Subcutaneous abdominal adipose tissue (tissue), 5 donors: ENCODE results near the gene NOS1AP.

ENCODE experiments used
- H3K27ac ChIP-seq: one replicate; pipeline ENCODE4 v1.7.0; 2013; ENCODE audit warnings: low read depth, mild to moderate bottlenecking, inconsistent platforms, low read length, moderate library complexity
- H3K27me3 ChIP-seq, 5 donors: one replicate each; pipeline ENCODE4 v1.7.0; 2013; ENCODE audit warnings: low read length in 5 of 5, inconsistent platforms in 1 of 5; ENCODE audit not compliant: control insufficient read depth in 5 of 5, insufficient read depth in 4 of 5
- H3K36me3 ChIP-seq, 5 donors: one replicate each; pipeline ENCODE4 v1.7.0; 2013; ENCODE audit warnings: low read length in 5 of 5; ENCODE audit not compliant: control insufficient read depth in 5 of 5, insufficient read depth in 5 of 5
- H3K4me1 ChIP-seq, 5 donors: one replicate each; pipeline ENCODE4 v1.7.0; 2013; ENCODE audit warnings: low read length in 5 of 5, mild to moderate bottlenecking in 3 of 5, moderate library complexity in 1 of 5; ENCODE audit not compliant: control insufficient read depth in 5 of 5, insufficient read depth in 5 of 5
- H3K4me3 ChIP-seq, 5 donors: one replicate each; pipeline ENCODE4 v1.7.0; 2013; ENCODE audit warnings: low read length in 5 of 5, low read depth in 1 of 5
- H3K9ac ChIP-seq, 5 donors: one replicate each; pipeline ENCODE4 v1.7.0; 2013; ENCODE audit warnings: low read length in 5 of 5, mild to moderate bottlenecking in 4 of 5, moderate library complexity in 3 of 5
- H3K9me3 ChIP-seq, 5 donors: one replicate each; pipeline ENCODE4 v1.7.0; 2013; ENCODE audit warnings: low read length in 5 of 5; ENCODE audit not compliant: control insufficient read depth in 5 of 5
- donor health status: healthy.
- donor health status: healthy.
- donor health status: healthy.
- donor health status: healthy.
- donor health status: healthy.

NOS1AP gene

GRCh38 chr1:162130308-162130707 is 60.8 kb downstream of the NOS1AP start:
- Histone ChIP-seq H3K9me3 (no peaks in the 10 kb centered on the region), H3K9ac (no peak overlapping the region)

GRCh38 chr1:162131400-162132321 is 62.2 kb downstream of the NOS1AP start:
- no peak overlapping the region for H3K4me3 ChIP-seq
- no peaks in the 10 kb centered on the region for H3K9me3 ChIP-seq
- H3K27me3 ChIP-seq, result no peaks in the 10 kb centered on the region
- no peaks in the 10 kb centered on the region for H3K36me3 ChIP-seq
- peaks cover 0 to 10% (median 2%) of the 10 kb centered on the region in 5 donors for H3K4me1 ChIP-seq
- H3K9ac ChIP-seq, result no peak overlapping the region
- H3K27ac ChIP-seq, result no peak overlapping the region

More at GRCh38 chr1:162130308-162130707, 60.8 kb downstream of the NOS1AP start:
- H3K4me1 ChIP-seq, result peaks cover 0 to 10% (median 0%) of the 10 kb centered on the region in 5 donors
- H3K4me3 ChIP-seq, result no peak overlapping the region
- no peaks in the 10 kb centered on the region for H3K27me3 ChIP-seq
- H3K27ac ChIP-seq, result no peak overlapping the region
- no peaks in the 10 kb centered on the region for H3K36me3 ChIP-seq

- no peak overlapping the region for H3K27ac ChIP-seq
- no peaks in the 10 kb centered on the region for H3K36me3 ChIP-seq
- H3K9me3 ChIP-seq, result no peaks in the 10 kb centered on the region
- H3K27me3 ChIP-seq, result no peaks in the 10 kb centered on the region
- no peak overlapping the region for H3K9ac ChIP-seq
- H3K4me1 ChIP-seq, result peaks cover 0 to 13% (median 2%) of the 10 kb centered on the region in 5 donors
- H3K4me3 ChIP-seq, result no peak overlapping the region
Observed at GRCh38 chr1:162133566-162133965, 64.1 kb downstream of the NOS1AP start.

- Histone ChIP-seq H3K27ac (no peak overlapping the region), H3K4me3 (no peak overlapping the region), H3K27me3 (no peaks in the 10 kb centered on the region), H3K4me1 (peaks cover 0 to 13% (median 2%) of the 10 kb centered on the region in 5 donors), H3K9me3 (no peaks in the 10 kb centered on the region), H3K9ac (no peak overlapping the region), H3K36me3 (no peaks in the 10 kb centered on the region)
Observed at GRCh38 chr1:162134646-162135045, 65.2 kb downstream of the NOS1AP start.

GRCh38 chr1:162135271-162135775 is 65.8 kb downstream of the NOS1AP start:
- Histone ChIP-seq H3K27me3 (no peaks in the 10 kb centered on the region), H3K4me3 (no peak overlapping the region), H3K9me3 (no peaks in the 10 kb centered on the region), H3K4me1 (peaks cover 0 to 13% (median 2%) of the 10 kb centered on the region in 5 donors), H3K36me3 (no peaks in the 10 kb centered on the region), H3K27ac (no peak overlapping the region), H3K9ac (no peak overlapping the region)

- Histone ChIP-seq H3K9ac (no peak overlapping the region), H3K4me3 (no peak overlapping the region), H3K27ac (no peak overlapping the region), H3K9me3 (no peaks in the 10 kb centered on the region), H3K4me1 (peaks cover 0 to 8% (median 0%) of the 10 kb centered on the region in 5 donors), H3K36me3 (no peaks in the 10 kb centered on the region), H3K27me3 (no peaks in the 10 kb centered on the region)
Observed at GRCh38 chr1:162136760-162137159, 67.3 kb downstream of the NOS1AP start.

GRCh38 chr1:162137179-162137960 is 67.9 kb downstream of the NOS1AP start:
- H3K27me3 ChIP-seq, result no peaks in the 10 kb centered on the region
- no peak overlapping the region for H3K27ac ChIP-seq
- H3K4me3 ChIP-seq, result no peak overlapping the region
- H3K9me3 ChIP-seq, result no peaks in the 10 kb centered on the region
- peaks cover 0 to 8% (median 0%) of the 10 kb centered on the region in 5 donors for H3K4me1 ChIP-seq
- no peak overlapping the region for H3K9ac ChIP-seq
- H3K36me3 ChIP-seq, result no peaks in the 10 kb centered on the region

GRCh38 chr1:162138112-162138511 is 68.6 kb downstream of the NOS1AP start:
- no peaks in the 10 kb centered on the region for H3K9me3 ChIP-seq

GRCh38 chr1:162138599-162139181 is 69.2 kb downstream of the NOS1AP start:
- Histone ChIP-seq H3K27me3 (no peaks in the 10 kb centered on the region), H3K4me3 (no peak overlapping the region), H3K9ac (no peak overlapping the region), H3K9me3 (no peaks in the 10 kb centered on the region), H3K36me3 (no peaks in the 10 kb centered on the region), H3K4me1 (peaks cover 0 to 8% (median 0%) of the 10 kb centered on the region in 5 donors), H3K27ac (no peak overlapping the region)

More at GRCh38 chr1:162138112-162138511, 68.6 kb downstream of the NOS1AP start:
- Histone ChIP-seq H3K4me3 (no peak overlapping the region), H3K36me3 (no peaks in the 10 kb centered on the region), H3K4me1 (peaks cover 0 to 8% (median 0%) of the 10 kb centered on the region in 5 donors), H3K9ac (no peak overlapping the region), H3K27ac (no peak overlapping the region), H3K27me3 (no peaks in the 10 kb centered on the region)
